H1 (cell line): ENCODE measurements around the gene OR2AE1. TPM values are rescaled to one million over a fixed set of nuclear protein-coding genes. Genes with fewer than 3 reads are reported as not detected.

Source experiments
- CTBP2 ChIP-seq: IDR thresholded peaks from 2 replicates; pipeline ENCODE4 v1.7.0; 2011; ENCODE audit warnings: borderline replicate concordance, mild to moderate bottlenecking, moderate library complexity, mixed read lengths, low read length; ENCODE audit not compliant: insufficient read depth, insufficient read length
- MAFK ChIP-seq: IDR thresholded peaks from 2 replicates; pipeline ENCODE4 v1.6.1; 2012; ENCODE audit warnings: low read depth, mild to moderate bottlenecking, improper control_type of control experiment, low read length
- POLR2AphosphoS5 ChIP-seq: IDR thresholded peaks from 2 replicates; pipeline ENCODE4 v1.6.1; 2011; ENCODE audit warnings: low read depth, low read length
- RFX5 ChIP-seq: IDR thresholded peaks from 2 replicates; pipeline ENCODE4 v1.6.1; 2011; ENCODE audit warnings: low read depth, low read length, improper control_type of control experiment, borderline replicate concordance
- SP2 ChIP-seq: IDR thresholded peaks from 2 replicates; pipeline ENCODE4 v1.6.1; 2012; ENCODE audit warnings: mild to moderate bottlenecking, low read length, inconsistent platforms
- TAF1 ChIP-seq: IDR thresholded peaks from 2 replicates; pipeline ENCODE4 v1.6.1; 2011; ENCODE audit warnings: mild to moderate bottlenecking, low read depth, low read length
- polyA plus RNA-seq, 7 experiments: library from polyadenylated mRNA; depleted of rRNA in 3 of 7; stranded (reverse) in 5 of 7; unstranded in 2 of 7; fragments of >200 nt in 5 of 7; fragments of 200-250 nt in 2 of 7; gene quantifications; 1 replicate in 5 of 7; 2 replicates in 1 of 7; 4 replicates in 1 of 7; pipeline versions ENCODE4 v1.2.1 to v1.2.3, GENCODE V29; 2011 to 2013; ENCODE audit warnings: missing spikeins in 2 of 7, mixed read lengths in 2 of 7
- total RNA-seq: library from RNA; stranded (reverse); fragmentation: NEBNext Ultra II Directional; extraction: Animal tissue kit (Norgen Biotek cat#: 25700); gene quantifications from 2 replicates; pipeline ENCODE4 v1.2.1, GENCODE V29; 2021
- TF ChIP-seq, protein P1 (sequence below): IDR thresholded peaks from 2 replicates; pipeline ENCODE4 v1.6.1; 2011; ENCODE audit warnings: low read depth, mild to moderate bottlenecking, low read length; ENCODE audit not compliant: insufficient read depth

OR2AE1 gene
- total and polyA plus RNA-seq, 2 of the 8 experiments (the other 6 are each of a cell fraction or from before 2014, with no cell fraction given) = not detected

DNA sequence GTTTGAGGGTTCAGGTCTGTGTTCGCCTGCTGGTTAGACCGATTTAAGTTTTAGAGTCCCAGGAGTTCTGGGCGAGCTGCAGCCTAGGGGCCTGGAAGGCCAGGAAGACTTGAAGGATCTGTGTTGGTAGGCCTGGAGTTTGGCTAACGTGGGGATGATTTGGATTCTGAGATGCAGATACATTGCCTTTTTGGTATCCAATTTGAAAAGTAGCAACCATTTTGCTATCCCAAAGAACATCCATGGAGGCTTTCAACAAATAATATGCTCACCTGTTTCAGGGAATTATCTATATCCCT lies 42.9 kb upstream of the OR2AE1 start (continued):
- no peak for TF ChIP-seq POLR2AphosphoS5
- no peak for TF ChIP-seq CTBP2
- TF ChIP-seq RFX5 = no peak
- TF ChIP-seq SP2 = no peak
- no peak for TF ChIP-seq MAFK
- TF ChIP-seq, protein P1, sequence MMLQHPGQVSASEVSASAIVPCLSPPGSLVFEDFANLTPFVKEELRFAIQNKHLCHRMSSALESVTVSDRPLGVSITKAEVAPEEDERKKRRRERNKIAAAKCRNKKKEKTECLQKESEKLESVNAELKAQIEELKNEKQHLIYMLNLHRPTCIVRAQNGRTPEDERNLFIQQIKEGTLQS = no peak
- no peak for TF ChIP-seq TAF1
